CD14-positive monocyte (primary cell): ENCODE measurements around the gene RUNX2. TPM values are rescaled to one million over a fixed set of nuclear protein-coding genes. Genes with fewer than 3 reads are reported as not detected.

Experiments
- DNase-seq, 3 donors: peaks; one replicate each; pipeline ENCODE4 v3.0.0-alpha.2; 2011 to 2022
- H2AFZ ChIP-seq: 2 replicates; pipeline ENCODE4 v1.6.0; 2012; ENCODE audit warnings: mild to moderate bottlenecking, low read depth, low read length, inconsistent platforms; ENCODE audit not compliant: insufficient read depth, poor library complexity, severe bottlenecking
- H3K27ac ChIP-seq, 2 donors: 1 replicate in 1 of 2; 2 replicates in 1 of 2; pipeline ENCODE4 v1.5.1; 2012 to 2013; ENCODE audit warnings: low read length in 2 of 2, control low read depth in 1 of 2, inconsistent platforms in 1 of 2, low read depth in 1 of 2, mild to moderate bottlenecking in 1 of 2
- H3K27me3 ChIP-seq, 2 donors: one replicate each; pipeline versions ENCODE4 v1.6.0 to v1.6.1; 2011 to 2013; ENCODE audit warnings: low read length in 2 of 2; ENCODE audit not compliant: control insufficient read depth in 2 of 2, insufficient read depth in 2 of 2
- H3K36me3 ChIP-seq, 2 donors: replicated peaks in 1 of 2; 1 replicate in 1 of 2; 2 replicates in 1 of 2; pipeline versions ENCODE4 v1.5.1 to v1.6.1; 2012 to 2013; ENCODE audit warnings: low read length in 2 of 2, control low read depth in 1 of 2, inconsistent platforms in 1 of 2, mild to moderate bottlenecking in 1 of 2; ENCODE audit not compliant: insufficient read depth in 2 of 2, control insufficient read depth in 1 of 2
- H3K4me1 ChIP-seq, 2 donors: 1 replicate in 1 of 2; 2 replicates in 1 of 2; pipeline versions ENCODE4 v1.5.1 to v1.6.1; 2012 to 2013; ENCODE audit warnings: low read length in 2 of 2, control low read depth in 1 of 2, inconsistent platforms in 1 of 2, mild to moderate bottlenecking in 1 of 2, moderate library complexity in 1 of 2; ENCODE audit not compliant: insufficient read depth in 2 of 2, control insufficient read depth in 1 of 2
- H3K4me2 ChIP-seq: replicated peaks from 2 replicates; pipeline ENCODE3; 2012; ENCODE audit warnings: low read length, moderate library complexity, mild to moderate bottlenecking; ENCODE audit not compliant: poor library complexity, severe bottlenecking; ENCODE audit errors: extremely low read depth
- H3K4me3 ChIP-seq, 3 experiments: fragments of 200-600 bp in 1 of 3; sonication (generic) in 1 of 3; replicated peaks in 1 of 3; 1 replicate in 2 of 3; 2 replicates in 1 of 3; pipeline ENCODE4 v1.5.1; 2011 to 2013; ENCODE audit warnings: low read length in 3 of 3, mild to moderate bottlenecking in 3 of 3, control low read depth in 2 of 3, low read depth in 2 of 3, inconsistent platforms in 1 of 3, moderate library complexity in 1 of 3
- H3K79me2 ChIP-seq: 2 replicates; pipeline ENCODE4 v1.6.0; 2012; ENCODE audit warnings: mild to moderate bottlenecking, control low read depth, inconsistent platforms, low read length, moderate library complexity; ENCODE audit not compliant: insufficient read depth
- H3K9ac ChIP-seq: 2 replicates; pipeline ENCODE4 v1.6.0; 2017; ENCODE audit warnings: low read length, mild to moderate bottlenecking; ENCODE audit not compliant: insufficient read depth, poor library complexity, severe bottlenecking
- H3K9me3 ChIP-seq, 2 donors: replicated peaks in 1 of 2; 1 replicate in 1 of 2; 2 replicates in 1 of 2; pipeline versions ENCODE4 v1.5.1 to v1.6.1; 2012 to 2013; ENCODE audit warnings: low read length in 2 of 2, control low read depth in 1 of 2; ENCODE audit not compliant: control insufficient read depth in 1 of 2, insufficient read depth in 1 of 2
- H4K20me1 ChIP-seq: 2 replicates; pipeline ENCODE4 v1.6.0; 2012; ENCODE audit warnings: mild to moderate bottlenecking, low read length, control low read depth, moderate library complexity; ENCODE audit not compliant: insufficient read depth
- H3K27ac Mint-ChIP-seq, 7 donors: one replicate each; pipeline ENCODE4 v1.8.0; 2020; ENCODE audit warnings: mild to moderate bottlenecking in 7 of 7, mixed read lengths in 7 of 7, moderate library complexity in 6 of 7, inconsistent platforms in 2 of 7
- H3K27me3 Mint-ChIP-seq, 3 donors: one replicate each; pipeline ENCODE4 v1.8.0; 2021 to 2022; ENCODE audit warnings: low read depth in 3 of 3, mild to moderate bottlenecking in 3 of 3, mixed read lengths in 3 of 3, moderate library complexity in 3 of 3, inconsistent platforms in 1 of 3
- H3K36me3 Mint-ChIP-seq, 2 donors: one replicate each; pipeline ENCODE4 v1.8.0; 2020; ENCODE audit warnings: mixed read lengths in 2 of 2, inconsistent platforms in 1 of 2, mild to moderate bottlenecking in 1 of 2
- H3K4me1 Mint-ChIP-seq: one replicate; pipeline ENCODE4 v1.8.0; 2020; ENCODE audit warnings: mild to moderate bottlenecking, mixed read lengths
- H3K4me3 Mint-ChIP-seq, 2 donors: one replicate each; pipeline ENCODE4 v1.8.0; 2020; ENCODE audit warnings: mild to moderate bottlenecking in 2 of 2, mixed read lengths in 2 of 2, moderate library complexity in 1 of 2
- H3K9me3 Mint-ChIP-seq, 7 donors: one replicate each; pipeline ENCODE4 v1.8.0; 2020 to 2022; ENCODE audit warnings: mixed read lengths in 7 of 7, mild to moderate bottlenecking in 6 of 7, moderate library complexity in 6 of 7, inconsistent platforms in 2 of 7
- CTCF ChIP-seq: fragments of 200-600 bp; IDR thresholded peaks from one replicate; pipeline ENCODE4 v1.8.0; 2022; ENCODE audit warnings: antibody characterized with exemption, mild to moderate bottlenecking
- WGBS: methylation state at CpG from one replicate; pipeline ENCODE4 v1.1.5; 2013; ENCODE audit warnings: missing lambda C conversion rate; ENCODE audit not compliant: insufficient coverage; 5-methylcytosine and 5-hydroxymethylcytosine counted together
- intact Hi-C, 2 donors: fragments of 100-400 bp; cut with micrococcal nuclease; formaldehyde crosslinking; loops; one replicate each; pipeline versions ENCODE4 v1.15.0 to v1.15.1; 2023
- polyA plus RNA-seq, 3 donors: library from polyadenylated mRNA; depleted of rRNA in 1 of 3; unstranded in 2 of 3; stranded (reverse) in 1 of 3; fragments of 300-500 nt in 2 of 3; fragments of >200 nt in 1 of 3; fragmentation: Illumina TruSeq in 2 of 3; gene quantifications; 1 replicate in 2 of 3; 2 replicates in 1 of 3; pipeline ENCODE4 v1.2.3, GENCODE V29; 2012 to 2021

RUNX2 gene
- polyA plus RNA-seq, 3 donors: 1.3 to 5.0 (median 2.5) TPM

- H3K27me3 ChIP-seq: peaks cover 0 to 12% of the 10 kb centered on the region in 2 donors
Observed at GRCh38 chr6:45422503-45423110, 94.5 kb downstream of the RUNX2 start.

More at GRCh38 chr6:45422503-45423110, 94.5 kb downstream of the RUNX2 start:
- H3K9me3 Mint-ChIP-seq: peaks cover 0 to 2% (median 0%) of the 10 kb centered on the region in 7 donors
- H3K36me3 Mint-ChIP-seq: no peaks in the 10 kb centered on the region
- Histone ChIP-seq H3K4me3 (peak overlapping the region; percentile 83 to 98 (median 97)), H3K79me2 (peaks cover 83% of the 10 kb centered on the region), H2AFZ (peak overlapping the region; percentile 95), H4K20me1 (no peaks in the 10 kb centered on the region), H3K4me1 (peaks cover 29 to 49% of the 10 kb centered on the region in 2 donors), H3K9me3 (no peaks in the 10 kb centered on the region), H3K27ac (peak overlapping the region; percentile 80 to 88), H3K36me3 (no peaks in the 10 kb centered on the region), H3K9ac (peak overlapping the region; percentile 85), H3K4me2 (peak overlapping the region; percentile 94)
- peaks cover 43% of the 10 kb centered on the region for H3K4me1 Mint-ChIP-seq
- peak overlapping the region; percentile 99 to 100 for H3K4me3 Mint-ChIP-seq
- H3K27me3 Mint-ChIP-seq: peaks cover 9 to 20% (median 17%) of the 10 kb centered on the region in 3 donors
- peak overlapping the region; percentile 65 to 98 (median 91) for H3K27ac Mint-ChIP-seq
- intact Hi-C loops: loop anchor here (2.0 to 10.0 kb wide), 7 partner anchors 14 to 768 kb away; partner anchors contain the start of gene SUPT3H (in 1 of the 2)
- TF ChIP-seq CTCF: no peak
- DNase-seq: peak in 1 of 3 donors; percentile 53
- 0% methylated on average over 53 of the region's 55 CpGs for WGBS
